Measurements from ENCODE around the gene TMPRSS3.

DNA sequence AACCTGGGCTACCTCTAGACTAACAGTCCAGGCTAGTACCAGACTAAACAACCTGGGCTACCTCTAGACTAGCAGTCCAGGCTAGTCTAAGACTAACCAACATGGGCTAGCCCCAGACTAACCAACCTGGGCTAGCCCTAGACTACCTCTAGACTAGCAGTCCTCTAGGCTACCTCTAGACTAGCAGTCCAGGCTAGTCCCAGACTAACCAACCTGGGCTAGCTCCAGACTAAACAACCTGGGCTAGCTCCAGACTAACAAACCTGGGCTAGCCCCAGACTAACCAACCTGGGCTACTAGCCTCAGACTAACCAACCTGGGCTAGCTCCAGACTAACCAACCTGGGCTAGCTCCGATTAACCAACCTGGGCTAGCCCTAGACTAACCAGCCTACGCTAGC is 47.1 kb downstream of the TMPRSS3 start:
- TF ChIP-seq, protein P1, sequence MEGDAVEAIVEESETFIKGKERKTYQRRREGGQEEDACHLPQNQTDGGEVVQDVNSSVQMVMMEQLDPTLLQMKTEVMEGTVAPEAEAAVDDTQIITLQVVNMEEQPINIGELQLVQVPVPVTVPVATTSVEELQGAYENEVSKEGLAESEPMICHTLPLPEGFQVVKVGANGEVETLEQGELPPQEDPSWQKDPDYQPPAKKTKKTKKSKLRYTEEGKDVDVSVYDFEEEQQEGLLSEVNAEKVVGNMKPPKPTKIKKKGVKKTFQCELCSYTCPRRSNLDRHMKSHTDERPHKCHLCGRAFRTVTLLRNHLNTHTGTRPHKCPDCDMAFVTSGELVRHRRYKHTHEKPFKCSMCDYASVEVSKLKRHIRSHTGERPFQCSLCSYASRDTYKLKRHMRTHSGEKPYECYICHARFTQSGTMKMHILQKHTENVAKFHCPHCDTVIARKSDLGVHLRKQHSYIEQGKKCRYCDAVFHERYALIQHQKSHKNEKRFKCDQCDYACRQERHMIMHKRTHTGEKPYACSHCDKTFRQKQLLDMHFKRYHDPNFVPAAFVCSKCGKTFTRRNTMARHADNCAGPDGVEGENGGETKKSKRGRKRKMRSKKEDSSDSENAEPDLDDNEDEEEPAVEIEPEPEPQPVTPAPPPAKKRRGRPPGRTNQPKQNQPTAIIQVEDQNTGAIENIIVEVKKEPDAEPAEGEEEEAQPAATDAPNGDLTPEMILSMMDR (IDR thresholded peaks at IDR 0.05), result no peak
- no peak for TF ChIP-seq POLR2A (IDR thresholded peaks at IDR 0.05)
